PC-9 (cell line): Measurements from ENCODE around the gene BRSK2.

Source experiments
- CTCF ChIP-seq: fragments of 200-600 bp; sonication (generic); conservative IDR thresholded peaks from 2 replicates; pipeline ENCODE4 v1.6.1; 2017; ENCODE audit warnings: mixed run types, antibody characterized with exemption, mild to moderate bottlenecking, moderate library complexity
- EZH2 ChIP-seq: fragments of 200-600 bp; sonication (generic); IDR thresholded peaks from 2 replicates; pipeline ENCODE4 v1.8.0; 2017; ENCODE audit warnings: antibody characterized with exemption, low read depth

GRCh38 chr11:1391165-1392075 lies 1.7 kb downstream of the BRSK2 start:
- TF ChIP-seq CTCF, result no peak
- TF ChIP-seq EZH2, result no peak
